Stimulated activated CD8-positive, alpha-beta memory T cell treated with anti-CD3 and anti-CD28 coated beads, Interleukin-2, amount 100 ng/mL, for 1 hour (primary cell): ENCODE measurements around the gene CCNB2.
"Not testable (repeated sequence)": the region's sequence is repeated elsewhere in the genome, so short reads cannot be mapped to it uniquely, and the experiment has no call there.

Experiments
- DNase-seq, 2 donors: peaks; one replicate each; pipeline ENCODE4 v3.0.0-alpha.2; 2020; ENCODE audit warnings: low read depth in 2 of 2

CCNB2 gene

GRCh38 chr15:59133929-59134427 is 29.0 kb downstream of the CCNB2 start:
- DNase-seq = no peak

GRCh38 chr15:59137566-59137965 is 32.6 kb downstream of the CCNB2 start:
- DNase-seq = no peak

GRCh38 chr15:59138243-59138642 is 33.3 kb downstream of the CCNB2 start:
- DNase-seq = peak; percentile 11 to 27

GRCh38 chr15:59140422-59141226 is 35.7 kb downstream of the CCNB2 start:
- no peak for DNase-seq

GRCh38 chr15:59143281-59143680 is 38.3 kb downstream of the CCNB2 start:
- DNase-seq = no peak

GRCh38 chr15:59144594-59144993 is 39.6 kb downstream of the CCNB2 start:
- DNase-seq = not testable (repeated sequence)

GRCh38 chr15:59147666-59148065 is 42.7 kb downstream of the CCNB2 start:
- DNase-seq = no peak

GRCh38 chr15:59148153-59148833 is 43.3 kb downstream of the CCNB2 start:
- no peak for DNase-seq

- DNase-seq = no peak
Observed at GRCh38 chr15:59150185-59150584, 45.2 kb downstream of the CCNB2 start.

- DNase-seq = no peak
Observed at GRCh38 chr15:59152694-59153450, 47.9 kb downstream of the CCNB2 start.

- no peak for DNase-seq
Observed at GRCh38 chr15:59153466-59153865, 48.5 kb downstream of the CCNB2 start.

GRCh38 chr15:59154243-59154642 is 49.3 kb downstream of the CCNB2 start:
- DNase-seq = no peak

GRCh38 chr15:59155431-59155830 is 50.5 kb downstream of the CCNB2 start:
- DNase-seq = no peak

- DNase-seq = no peak
Observed at GRCh38 chr15:59157396-59157795, 52.5 kb downstream of the CCNB2 start.

GRCh38 chr15:59157840-59158700 is 53.1 kb downstream of the CCNB2 start:
- no peak for DNase-seq

GRCh38 chr15:59158701-59159034 is 53.7 kb downstream of the CCNB2 start:
- DNase-seq = no peak

- no peak for DNase-seq
Observed at GRCh38 chr15:59159210-59159609, 54.3 kb downstream of the CCNB2 start.

- no peak for DNase-seq
Observed at GRCh38 chr15:59160880-59161593, 56.1 kb downstream of the CCNB2 start.

GRCh38 chr15:59162080-59162479 is 57.1 kb downstream of the CCNB2 start:
- not testable (repeated sequence) for DNase-seq

GRCh38 chr15:59165726-59166125 is 60.8 kb downstream of the CCNB2 start:
- no peak for DNase-seq

- DNase-seq = no peak
Observed at GRCh38 chr15:59166166-59166565, 61.2 kb downstream of the CCNB2 start.
